Activated CD4-positive, CD25-positive, alpha-beta regulatory T cell treated with anti-CD3 and anti-CD28 coated beads, Interleukin-2, amount 50 U/mL, for 16 hours (primary cell): ENCODE data around the gene KLHL22.

Experiments
- DNase-seq: peaks from one replicate; pipeline ENCODE4 v3.0.0-alpha.2; 2020; ENCODE audit warnings: low read depth, low spot score

The KLHL22 gene

GRCh38 chr22:20434264-20434751 is 61.3 kb downstream of the KLHL22 start:
- no peak for DNase-seq

- no peak for DNase-seq
These were observed 61.8 kb downstream of the KLHL22 start for GRCh38 chr22:20433686-20434241.

- DNase-seq: no peak
These were observed 62.4 kb downstream of the KLHL22 start for GRCh38 chr22:20433191-20433590.

GRCh38 chr22:20432244-20432686 is 63.3 kb downstream of the KLHL22 start:
- no peak for DNase-seq

GRCh38 chr22:20431511-20432192 is 63.9 kb downstream of the KLHL22 start:
- no peak for DNase-seq

GRCh38 chr22:20430720-20431510 is 64.7 kb downstream of the KLHL22 start:
- no peak for DNase-seq

GRCh38 chr22:20430101-20430719 is 65.4 kb downstream of the KLHL22 start:
- DNase-seq: no peak

GRCh38 chr22:20429254-20430100 is 66.1 kb downstream of the KLHL22 start:
- DNase-seq: peak; percentile 59

GRCh38 chr22:20428496-20429253 is 66.9 kb downstream of the KLHL22 start:
- DNase-seq: no peak

- DNase-seq: no peak
These were observed 67.6 kb downstream of the KLHL22 start for GRCh38 chr22:20427945-20428417.

GRCh38 chr22:20427104-20427944 is 68.3 kb downstream of the KLHL22 start:
- DNase-seq: no peak

- DNase-seq: no peak
These were observed 69.4 kb downstream of the KLHL22 start for GRCh38 chr22:20426259-20426615.

- no peak for DNase-seq
These were observed 69.9 kb downstream of the KLHL22 start for GRCh38 chr22:20425566-20426258.

- DNase-seq: no peak
These were observed 70.5 kb downstream of the KLHL22 start for GRCh38 chr22:20424932-20425565.

GRCh38 chr22:20424568-20424931 is 71.0 kb downstream of the KLHL22 start:
- DNase-seq: no peak

- DNase-seq: no peak
These were observed 71.6 kb downstream of the KLHL22 start for GRCh38 chr22:20423906-20424551.

GRCh38 chr22:20423008-20423905 is 72.3 kb downstream of the KLHL22 start:
- DNase-seq: no peak
